ENCODE results near the gene STK10.

DNA sequence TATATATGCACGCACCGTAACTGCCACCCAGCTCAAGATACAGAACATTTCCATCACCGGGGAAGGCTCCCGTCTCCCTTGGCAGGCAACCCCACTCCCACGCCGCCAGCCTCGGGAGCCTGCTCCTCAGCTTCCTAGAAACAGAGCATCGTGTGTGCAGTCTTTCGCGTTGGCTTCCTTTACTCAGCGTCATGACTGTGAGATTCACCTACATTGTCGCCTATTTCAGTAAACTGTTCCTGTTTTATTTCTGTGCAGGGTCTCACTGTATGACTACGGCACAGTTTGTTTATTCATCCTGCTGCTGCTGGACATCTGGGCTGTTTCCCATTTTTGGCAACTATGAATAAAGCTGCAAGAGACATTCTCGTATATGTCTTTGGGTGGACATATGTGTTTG is 90.7 kb downstream of the STK10 start:
- TF ChIP-seq CTCF (IDR thresholded peaks at IDR 0.05; ENCODE audit: control extremely low read depth in 1 of 3, insufficient read depth in 1 of 3, low read depth in 1 of 3, low read length in 3 of 3) (no peak), POLR2A (IDR thresholded peaks at IDR 0.05; ENCODE audit: control extremely low read depth in 1 of 2, low read depth in 2 of 2, low read length in 2 of 2) (no peak), MAFK (IDR thresholded peaks at IDR 0.05; ENCODE audit: low read depth, low read length) (no peak), SRF (IDR thresholded peaks at IDR 0.05; ENCODE audit: low read depth, low read length) (no peak), BRCA1 (IDR thresholded peaks at IDR 0.05; ENCODE audit: low read depth, low read length) (no peak), NANOG (IDR thresholded peaks at IDR 0.05; ENCODE audit: insufficient read depth, low read depth, low read length, poor library complexity, severe bottlenecking) (no peak), CHD7 (IDR thresholded peaks at IDR 0.05; ENCODE audit: insufficient replicate concordance, low read length) (no peak)

Data from H1 (cell line).